ENCODE measurements around the gene THSD8. TPM values are rescaled to one million over a fixed set of nuclear protein-coding genes. Genes with fewer than 3 reads are reported as not detected.
A peak's percentile ranks its signal among the peaks of the same experiment; 100 is the strongest.
"Not testable (repeated sequence)": the region's sequence is repeated elsewhere in the genome, so short reads cannot be mapped to it uniquely, and the experiment has no call there.

Gene THSD8
- total RNA-seq, 1 experiment from 2014 or later = 14.0 TPM

DNA sequence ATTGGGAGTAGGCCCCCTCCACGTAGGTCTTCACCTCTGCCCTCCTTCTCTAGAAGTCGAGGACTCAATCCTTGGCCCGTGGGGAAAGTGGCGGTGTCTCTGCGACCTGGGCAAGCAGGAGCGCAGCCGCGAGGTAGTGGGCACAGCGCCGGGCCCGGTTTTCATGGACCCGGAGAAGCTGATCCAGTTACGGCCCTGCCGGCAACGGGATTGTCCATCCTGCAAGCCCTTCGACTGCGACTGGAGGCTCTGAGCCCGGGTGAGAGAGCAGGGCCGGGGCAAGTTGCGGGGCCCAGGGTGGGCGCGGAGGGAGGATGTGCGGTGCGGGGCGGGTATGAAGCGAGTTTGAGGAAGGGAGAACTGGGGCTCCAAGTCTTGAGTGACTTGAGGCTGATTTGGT lies 2.2 kb downstream of the THSD8 start:
- Mint-ChIP-seq H3K27ac (ENCODE audit: unreplicated experiment) (no peak overlapping the region), H3K27me3 (ENCODE audit: unreplicated experiment) (no peaks in the 10 kb centered on the region), H3K9me3 (ENCODE audit: low read depth, unreplicated experiment) (no peaks in the 10 kb centered on the region), H3K36me3 (ENCODE audit: insufficient read depth, unreplicated experiment) (peaks cover 39% of the 10 kb centered on the region), H3K4me1 (ENCODE audit: low read depth, unreplicated experiment) (peaks cover 16% of the 10 kb centered on the region), H3K4me3 (ENCODE audit: low read depth, unreplicated experiment) (no peak overlapping the region)
- DNase-seq = no peak
- BruUV-seq (replicated peaks) = no TSS peak
- CTCF ChIA-PET = no interaction called here
- TF ChIP-seq, protein P1, sequence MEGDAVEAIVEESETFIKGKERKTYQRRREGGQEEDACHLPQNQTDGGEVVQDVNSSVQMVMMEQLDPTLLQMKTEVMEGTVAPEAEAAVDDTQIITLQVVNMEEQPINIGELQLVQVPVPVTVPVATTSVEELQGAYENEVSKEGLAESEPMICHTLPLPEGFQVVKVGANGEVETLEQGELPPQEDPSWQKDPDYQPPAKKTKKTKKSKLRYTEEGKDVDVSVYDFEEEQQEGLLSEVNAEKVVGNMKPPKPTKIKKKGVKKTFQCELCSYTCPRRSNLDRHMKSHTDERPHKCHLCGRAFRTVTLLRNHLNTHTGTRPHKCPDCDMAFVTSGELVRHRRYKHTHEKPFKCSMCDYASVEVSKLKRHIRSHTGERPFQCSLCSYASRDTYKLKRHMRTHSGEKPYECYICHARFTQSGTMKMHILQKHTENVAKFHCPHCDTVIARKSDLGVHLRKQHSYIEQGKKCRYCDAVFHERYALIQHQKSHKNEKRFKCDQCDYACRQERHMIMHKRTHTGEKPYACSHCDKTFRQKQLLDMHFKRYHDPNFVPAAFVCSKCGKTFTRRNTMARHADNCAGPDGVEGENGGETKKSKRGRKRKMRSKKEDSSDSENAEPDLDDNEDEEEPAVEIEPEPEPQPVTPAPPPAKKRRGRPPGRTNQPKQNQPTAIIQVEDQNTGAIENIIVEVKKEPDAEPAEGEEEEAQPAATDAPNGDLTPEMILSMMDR (IDR thresholded peaks at IDR 0.05; ENCODE audit: unreplicated experiment) = no peak
- intact Hi-C loops (cut with micrococcal nuclease; ENCODE audit: unreplicated experiment) = no loop called here

DNA sequence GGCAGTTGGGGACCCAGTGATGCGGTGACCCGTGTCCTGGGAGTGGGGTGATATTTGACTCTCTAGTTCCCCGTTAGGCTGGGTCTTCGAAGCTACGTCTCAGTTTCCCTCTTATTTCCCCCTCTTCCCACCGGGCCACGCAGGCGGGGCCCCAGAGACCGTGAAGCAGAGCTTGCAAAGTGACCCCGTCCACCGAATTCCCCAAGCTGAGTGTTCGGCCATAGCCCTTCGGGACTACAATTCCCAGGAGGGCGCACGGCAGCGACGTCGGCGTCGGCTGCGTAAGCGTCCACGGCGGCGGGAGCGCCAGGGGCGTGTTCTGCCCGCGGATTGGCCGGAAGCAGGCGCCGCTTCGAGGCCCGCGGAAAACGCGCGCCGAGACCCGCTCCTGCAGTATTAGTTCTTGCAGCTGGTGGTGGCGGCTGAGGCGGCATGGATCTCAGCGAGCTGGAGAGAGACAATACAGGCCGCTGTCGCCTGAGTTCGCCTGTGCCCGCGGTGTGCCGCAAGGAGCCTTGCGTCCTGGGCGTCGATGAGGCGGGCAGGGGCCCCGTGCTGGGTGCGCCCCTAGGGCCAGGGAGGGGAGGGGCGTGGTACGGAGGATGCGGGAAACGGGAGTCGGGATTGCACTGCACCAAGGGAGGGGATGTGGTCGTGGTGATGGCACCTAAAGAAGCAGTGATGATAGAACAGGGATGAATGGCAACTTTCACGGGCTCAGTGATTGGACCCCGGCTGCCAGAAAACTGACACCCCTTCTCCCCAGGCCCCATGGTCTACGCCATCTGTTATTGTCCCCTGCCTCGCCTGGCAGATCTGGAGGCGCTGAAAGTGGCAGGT lies 4.6 kb downstream of the THSD8 start, which contains the start of gene RNASEH2A:
Gene RNASEH2A (plus strand): TSS at position 343 of the 840 bp plus-strand sequence. CDS start 90 bp downstream, at position 433.
- no TSS peak for BruUV-seq (replicated peaks)
- CTCF ChIA-PET = no interaction called here
- peaks cover 16% of the 10 kb centered on the region for H3K4me1 Mint-ChIP-seq (ENCODE audit: low read depth, unreplicated experiment)
- H3K9me3 Mint-ChIP-seq (ENCODE audit: low read depth, unreplicated experiment) = no peaks in the 10 kb centered on the region
- DNase-seq = peak; percentile 85
- H3K36me3 Mint-ChIP-seq (ENCODE audit: insufficient read depth, unreplicated experiment) = peaks cover 24% of the 10 kb centered on the region
- H3K27ac Mint-ChIP-seq (ENCODE audit: unreplicated experiment) = peak within 1 kb of the TSS; percentile 58
- H3K27me3 Mint-ChIP-seq (ENCODE audit: unreplicated experiment) = no peaks in the 10 kb centered on the region
- H3K4me3 Mint-ChIP-seq (ENCODE audit: low read depth, unreplicated experiment) = peak within 1 kb of the TSS; percentile 95
- intact Hi-C loops (cut with micrococcal nuclease; ENCODE audit: unreplicated experiment) = no loop called here
- TF ChIP-seq, protein P1 (IDR thresholded peaks at IDR 0.05; ENCODE audit: unreplicated experiment) = no peak

DNA sequence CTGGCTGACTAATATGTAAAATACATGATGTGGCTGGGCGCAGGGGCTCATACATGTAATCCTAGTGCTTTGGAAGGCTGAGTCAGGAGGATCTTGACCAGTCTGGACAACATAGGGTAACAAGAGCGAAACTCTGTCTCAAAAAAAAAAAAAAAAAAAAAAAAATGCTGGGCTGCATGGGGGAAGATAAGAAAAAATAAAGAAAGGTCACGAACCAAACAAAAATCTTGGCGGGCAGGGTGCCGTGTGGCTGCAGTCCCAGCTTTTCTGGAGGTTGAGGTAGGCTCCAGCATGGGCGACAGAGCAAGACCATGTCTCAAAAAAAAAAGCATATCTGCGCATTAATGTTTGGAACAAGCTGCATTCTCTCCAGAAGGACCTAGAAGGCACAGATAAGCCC lies 13.2 kb downstream of the THSD8 start:
- H3K4me3 Mint-ChIP-seq (ENCODE audit: low read depth, unreplicated experiment) = no peak overlapping the region
- intact Hi-C loops (cut with micrococcal nuclease; ENCODE audit: unreplicated experiment) = no loop called here
- no TSS peak for BruUV-seq (replicated peaks)
- H3K27me3 Mint-ChIP-seq (ENCODE audit: unreplicated experiment) = no peaks in the 10 kb centered on the region
- no peaks in the 10 kb centered on the region for H3K4me1 Mint-ChIP-seq (ENCODE audit: low read depth, unreplicated experiment)
- H3K27ac Mint-ChIP-seq (ENCODE audit: unreplicated experiment) = no peak overlapping the region
- CTCF ChIA-PET = no interaction called here
- H3K9me3 Mint-ChIP-seq (ENCODE audit: low read depth, unreplicated experiment) = no peaks in the 10 kb centered on the region
- TF ChIP-seq, protein P1 (IDR thresholded peaks at IDR 0.05; ENCODE audit: unreplicated experiment) = no peak
- peaks cover 9% of the 10 kb centered on the region for H3K36me3 Mint-ChIP-seq (ENCODE audit: insufficient read depth, unreplicated experiment)
- DNase-seq = no peak

DNA sequence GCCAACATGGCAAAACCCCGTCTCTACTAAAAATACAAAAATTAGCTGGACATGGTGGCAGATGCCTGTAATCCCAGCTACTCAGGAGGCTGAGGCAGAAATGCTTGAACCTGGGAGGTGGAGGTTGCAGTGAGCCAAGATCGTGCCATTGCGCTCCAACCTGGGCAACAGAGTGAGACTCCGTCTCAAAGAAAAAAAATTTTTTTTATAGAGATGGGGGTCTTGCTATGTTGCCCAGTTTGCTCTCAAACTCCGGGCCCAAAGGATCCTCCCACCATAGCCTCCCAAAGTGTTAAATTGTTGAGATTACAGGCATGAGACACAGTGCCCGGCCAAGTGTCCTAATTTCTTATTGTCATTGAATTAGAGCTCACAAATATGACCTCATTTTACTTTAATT lies 15.3 kb downstream of the THSD8 start:
- CTCF ChIA-PET; H3K4me1 Mint-ChIP-seq (ENCODE audit: low read depth, unreplicated experiment); H3K27ac Mint-ChIP-seq (ENCODE audit: unreplicated experiment); DNase-seq; H3K36me3 Mint-ChIP-seq (ENCODE audit: insufficient read depth, unreplicated experiment); intact Hi-C loops (cut with micrococcal nuclease; ENCODE audit: unreplicated experiment); H3K4me3 Mint-ChIP-seq (ENCODE audit: low read depth, unreplicated experiment); H3K9me3 Mint-ChIP-seq (ENCODE audit: low read depth, unreplicated experiment); BruUV-seq (replicated peaks); H3K27me3 Mint-ChIP-seq (ENCODE audit: unreplicated experiment): not testable (repeated sequence)

DNA sequence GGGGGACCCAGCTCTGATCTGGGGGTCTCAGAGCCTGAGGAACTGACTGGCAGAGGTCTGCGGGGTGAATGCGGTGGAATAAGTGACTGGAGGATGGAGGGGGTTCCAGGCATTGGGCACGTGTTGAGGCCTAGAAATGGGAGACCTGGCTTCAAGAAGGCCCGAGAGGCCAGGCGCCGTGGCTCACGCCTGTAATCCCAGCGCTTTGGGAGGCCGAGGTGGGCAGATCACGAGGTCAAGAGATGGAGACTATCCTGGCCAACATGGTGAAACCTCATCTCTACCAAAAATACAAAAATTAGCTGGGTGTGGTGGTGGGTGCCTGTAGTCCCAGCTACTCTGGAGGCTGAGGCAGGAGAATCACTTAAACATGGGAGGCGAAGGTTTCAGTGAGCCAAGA lies 15.9 kb downstream of the THSD8 start:
- H3K36me3 Mint-ChIP-seq (ENCODE audit: insufficient read depth, unreplicated experiment); H3K27me3 Mint-ChIP-seq (ENCODE audit: unreplicated experiment); H3K9me3 Mint-ChIP-seq (ENCODE audit: low read depth, unreplicated experiment); DNase-seq; BruUV-seq (replicated peaks); H3K4me1 Mint-ChIP-seq (ENCODE audit: low read depth, unreplicated experiment); H3K27ac Mint-ChIP-seq (ENCODE audit: unreplicated experiment); CTCF ChIA-PET; intact Hi-C loops (cut with micrococcal nuclease; ENCODE audit: unreplicated experiment); H3K4me3 Mint-ChIP-seq (ENCODE audit: low read depth, unreplicated experiment): not testable (repeated sequence)

Measured in Calu3 (cell line).